Stimulated activated CD4-positive, alpha-beta T cell treated with anti-CD3 and anti-CD28 coated beads, TNF-alpha, amount 100 ng/mL, for 48 hours (primary cell): ENCODE measurements around the gene KCNE4.

Experiments
- DNase-seq, 3 donors: peaks; one replicate each; pipeline ENCODE4 v3.0.0-alpha.2; 2020; ENCODE audit warnings: low read depth in 3 of 3

Gene KCNE4

DNA sequence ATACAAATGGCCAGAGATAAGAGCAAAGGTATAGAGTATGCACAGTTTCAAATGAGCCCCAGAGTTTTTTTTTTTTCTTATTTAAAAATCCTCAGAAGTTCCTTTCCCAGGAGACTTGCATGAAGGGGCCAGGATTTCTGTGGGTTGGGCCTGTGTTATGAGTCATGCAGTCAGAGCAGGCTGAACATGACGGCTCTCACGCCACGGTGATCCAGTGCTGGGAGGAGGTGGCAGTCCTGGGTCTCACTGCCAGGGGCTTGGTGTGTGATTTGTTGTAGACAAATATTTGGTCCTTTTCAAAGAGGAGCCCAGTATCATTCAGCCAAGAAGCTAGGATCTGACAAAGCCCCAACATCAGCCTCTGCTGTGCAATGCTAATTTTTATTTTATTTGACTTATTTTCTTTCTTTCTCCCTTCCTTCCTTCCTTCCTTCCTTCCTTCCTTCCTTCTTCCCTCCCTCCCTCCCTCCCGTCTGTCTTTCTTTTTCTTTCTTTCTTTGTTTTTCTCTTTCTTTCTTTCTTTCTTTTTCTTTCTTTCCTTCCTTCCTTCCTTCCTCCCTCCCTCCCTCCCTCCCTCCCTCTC is 10.4 kb upstream of the KCNE4 start:
- no peak for DNase-seq

DNA sequence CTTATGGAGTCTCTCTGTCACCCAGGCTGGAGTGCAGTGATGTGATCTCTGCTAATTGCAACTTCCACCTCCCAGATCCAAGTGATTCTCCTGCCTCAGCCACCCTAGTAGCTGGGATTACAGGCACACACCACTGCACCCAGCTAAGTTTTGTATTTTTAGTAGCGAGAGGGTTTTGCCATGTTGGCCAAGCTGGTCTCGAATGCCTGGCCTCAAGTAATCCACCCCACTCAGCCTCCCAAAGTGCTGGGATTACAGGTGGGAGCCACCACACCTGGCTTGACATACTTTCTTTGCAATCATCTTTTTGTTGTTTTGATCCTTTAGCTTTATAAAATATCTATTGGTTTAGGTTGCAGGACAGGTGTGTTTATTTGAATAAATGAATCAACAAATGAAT is 9.7 kb upstream of the KCNE4 start:
- no peak for DNase-seq

- DNase-seq, result no peak
Measured at GRCh38 chr2:223042704-223043118, 9.3 kb upstream of the KCNE4 start.

GRCh38 chr2:223043164-223043941 is 8.6 kb upstream of the KCNE4 start:
- no peak for DNase-seq

DNA sequence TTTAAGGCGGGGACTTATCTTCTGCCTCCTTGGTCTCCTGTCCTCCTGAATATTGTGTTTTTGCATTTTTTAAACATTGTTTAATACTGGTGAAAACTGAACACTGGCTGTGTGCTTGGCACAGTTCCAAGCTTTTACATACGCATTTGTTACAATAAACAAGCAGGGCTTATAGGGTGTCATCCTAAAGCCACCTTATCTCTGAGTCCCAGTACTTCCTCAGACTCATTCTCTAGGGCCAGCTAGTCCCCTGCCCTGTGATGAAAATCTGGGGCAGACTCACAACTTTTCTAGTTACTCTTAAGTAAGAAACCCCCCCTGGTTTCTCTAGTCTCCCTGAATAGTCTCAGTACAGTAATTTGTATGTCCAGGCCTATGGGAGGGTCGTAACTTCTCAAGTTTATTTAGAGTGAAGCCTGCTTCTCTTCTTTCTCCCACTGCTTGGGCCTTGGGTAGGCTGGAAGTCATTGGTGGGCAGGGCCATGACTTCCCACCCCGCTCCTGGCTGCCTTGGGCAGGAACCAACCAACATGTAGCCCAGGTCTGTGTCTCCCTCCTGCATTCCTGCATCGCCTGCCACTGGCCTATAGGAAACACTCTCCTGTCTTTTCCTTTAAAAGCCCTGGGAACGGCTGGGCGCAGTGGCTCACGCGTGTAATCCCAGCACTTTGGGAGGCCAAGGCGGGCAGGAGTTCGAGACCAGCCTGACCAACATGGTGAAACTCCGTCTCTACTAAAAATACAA is 7.7 kb upstream of the KCNE4 start:
- DNase-seq, result no peak

DNA sequence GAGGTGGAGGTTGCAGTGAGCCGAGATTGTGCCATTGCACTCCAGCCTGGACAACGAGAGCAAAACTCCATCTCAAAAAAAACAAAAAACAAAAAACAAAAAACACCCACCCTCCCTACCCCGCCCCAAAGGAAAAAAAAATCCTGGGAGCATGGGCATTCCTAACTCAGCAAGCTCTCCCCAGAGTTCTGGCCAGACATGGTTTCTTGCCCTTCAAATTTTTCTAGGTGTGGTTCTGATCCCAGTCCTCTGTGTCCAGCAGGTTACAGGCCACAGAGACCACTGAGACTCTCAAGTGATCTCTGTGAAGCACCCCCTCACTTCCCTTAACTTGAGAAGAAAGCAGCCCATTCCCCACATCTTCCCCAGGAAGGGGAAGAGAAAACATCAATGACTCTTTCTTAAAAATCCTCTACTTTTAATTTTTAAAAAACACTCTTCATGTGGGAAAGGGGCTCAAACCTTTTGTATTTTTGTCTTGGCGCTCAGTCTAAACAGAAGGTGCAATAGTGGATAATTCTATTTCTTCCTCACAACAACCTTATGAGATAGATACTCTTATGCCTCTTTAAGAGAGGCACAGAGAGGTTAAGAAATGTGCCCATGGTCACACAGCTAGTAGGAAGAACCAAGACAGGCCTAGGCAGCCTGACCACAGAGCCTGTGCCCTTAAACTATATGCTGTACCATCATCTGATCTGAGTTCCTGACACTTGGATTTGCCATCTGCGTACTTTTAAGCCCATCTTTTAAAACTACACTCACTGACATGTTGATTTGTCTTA is 6.9 kb upstream of the KCNE4 start:
- DNase-seq, result no peak

- DNase-seq, result no peak
Measured at GRCh38 chr2:223046470-223047040, 5.4 kb upstream of the KCNE4 start.

- no peak for DNase-seq
Measured at GRCh38 chr2:223047260-223047761, 4.7 kb upstream of the KCNE4 start.

- no peak for DNase-seq
Measured at GRCh38 chr2:223048519-223048918, 3.5 kb upstream of the KCNE4 start.

- DNase-seq, result no peak
Measured at GRCh38 chr2:223049356-223049755, 2.6 kb upstream of the KCNE4 start.

GRCh38 chr2:223050188-223050587 is 1.8 kb upstream of the KCNE4 start:
- DNase-seq, result no peak

GRCh38 chr2:223050900-223051504 is 988 bp upstream of the KCNE4 start:
- no peak for DNase-seq

DNA sequence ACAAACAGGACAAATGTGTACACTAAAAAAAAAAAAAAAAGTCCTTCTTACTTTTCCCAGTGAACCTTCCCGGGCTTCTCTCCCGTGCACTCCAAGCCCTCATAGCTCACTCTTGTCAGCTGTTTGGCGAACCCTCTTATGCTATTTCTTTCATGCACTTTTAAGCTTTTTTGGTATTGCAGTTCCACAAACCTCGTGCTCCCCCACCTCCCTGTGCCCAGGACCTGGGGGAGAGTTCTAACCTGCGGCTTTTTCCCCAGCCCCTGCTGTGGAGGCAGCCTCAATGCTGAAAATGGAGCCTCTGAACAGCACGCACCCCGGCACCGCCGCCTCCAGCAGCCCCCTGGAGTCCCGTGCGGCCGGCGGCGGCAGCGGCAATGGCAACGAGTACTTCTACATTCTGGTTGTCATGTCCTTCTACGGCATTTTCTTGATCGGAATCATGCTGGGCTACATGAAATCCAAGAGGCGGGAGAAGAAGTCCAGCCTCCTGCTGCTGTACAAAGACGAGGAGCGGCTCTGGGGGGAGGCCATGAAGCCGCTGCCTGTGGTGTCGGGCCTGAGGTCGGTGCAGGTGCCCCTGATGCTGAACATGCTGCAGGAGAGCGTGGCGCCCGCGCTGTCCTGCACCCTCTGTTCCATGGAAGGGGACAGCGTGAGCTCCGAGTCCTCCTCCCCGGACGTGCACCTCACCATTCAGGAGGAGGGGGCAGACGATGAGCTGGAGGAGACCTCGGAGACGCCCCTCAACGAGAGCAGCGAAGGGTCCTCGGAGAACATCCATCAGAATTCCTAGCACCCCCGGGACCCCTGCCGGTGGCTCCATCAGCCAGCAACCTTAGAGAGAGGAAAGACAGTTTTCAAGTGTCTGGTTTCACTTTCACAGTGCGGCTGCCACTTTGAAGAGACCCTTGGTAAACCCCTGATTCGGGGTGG is 826 bp downstream of the KCNE4 start:
- no peak for DNase-seq

DNA sequence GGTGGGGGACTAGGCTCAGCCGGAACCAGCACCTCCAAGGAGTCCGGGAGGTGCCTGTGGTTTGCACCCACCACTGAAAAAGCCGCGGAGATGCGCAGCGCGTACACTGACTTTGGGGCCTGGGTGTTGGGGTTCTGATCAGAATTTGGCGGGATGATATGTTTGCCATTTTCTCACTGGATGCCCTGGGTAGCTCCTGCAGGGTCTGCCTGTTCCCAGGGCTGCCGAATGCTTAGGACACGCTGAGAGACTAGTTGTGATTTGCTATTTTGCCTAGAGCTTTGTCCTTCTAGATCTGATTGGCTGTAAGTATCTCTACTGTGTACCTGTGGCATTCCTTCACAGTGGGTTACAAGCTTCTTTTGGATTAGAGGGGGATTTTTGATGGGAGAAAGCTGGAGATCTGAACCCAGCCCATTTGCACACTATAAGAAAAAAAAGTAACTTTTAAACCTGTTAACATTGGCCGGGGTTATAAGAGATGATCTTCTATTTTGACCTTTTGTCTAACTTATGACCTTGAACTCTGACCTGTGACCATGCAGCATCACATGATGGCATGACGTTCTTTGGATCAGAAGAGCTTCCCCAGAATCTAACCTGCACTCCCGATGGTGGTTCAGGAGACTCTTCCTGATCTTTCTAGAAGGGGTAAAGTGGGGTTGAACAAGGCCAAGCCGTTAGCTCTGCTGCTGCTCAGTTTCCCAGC is 1.6 kb downstream of the KCNE4 start:
- DNase-seq, result no peak

- DNase-seq, result no peak
Measured at GRCh38 chr2:223054193-223054781, 2.3 kb downstream of the KCNE4 start.

DNA sequence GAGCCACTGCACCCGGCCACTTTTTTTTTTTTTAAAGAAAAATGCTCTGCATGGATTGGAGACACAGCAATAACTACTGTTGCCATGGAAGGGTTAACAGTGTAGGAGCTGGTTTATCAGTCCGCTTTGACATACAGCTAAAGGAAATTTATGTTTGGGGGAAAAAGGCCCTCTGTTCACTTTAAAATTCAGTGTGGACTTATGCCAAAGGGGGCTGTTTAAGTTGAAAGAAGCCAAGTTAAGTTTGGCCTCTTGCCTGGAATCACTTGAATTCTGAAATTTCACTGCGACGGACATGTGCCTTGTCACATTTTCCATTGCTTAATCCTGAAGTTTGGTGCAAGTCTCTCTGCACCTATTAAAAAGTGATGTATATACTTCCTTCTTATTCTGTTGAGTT is 3.1 kb downstream of the KCNE4 start:
- no peak for DNase-seq

DNA sequence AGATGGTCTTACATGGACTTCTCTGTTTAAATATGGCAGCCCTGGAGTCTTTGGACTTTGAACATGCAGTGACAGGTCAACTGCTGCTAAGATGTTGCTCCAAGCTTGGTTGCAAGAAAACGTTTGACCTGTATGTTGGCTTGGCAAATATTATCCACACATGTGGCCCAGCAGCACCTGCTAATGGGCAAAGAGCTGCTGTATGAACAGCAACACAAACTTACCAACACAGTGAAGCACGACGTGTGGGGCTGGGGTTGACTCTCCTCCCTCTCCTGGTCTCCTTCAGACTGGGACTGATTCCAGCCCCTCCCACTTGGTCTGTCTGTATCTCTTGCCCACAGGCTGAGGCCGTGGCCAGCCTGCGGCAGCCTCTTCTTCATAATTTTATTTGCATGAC is 3.8 kb downstream of the KCNE4 start:
- no peak for DNase-seq

GRCh38 chr2:223056701-223057418 is 4.9 kb downstream of the KCNE4 start:
- no peak for DNase-seq
